IMR-90 (cell line): ENCODE data around the gene LYSMD3. TPM values are rescaled to one million over a fixed set of nuclear protein-coding genes. Genes with fewer than 3 reads are reported as not detected.

Experiments used
- ATAC-seq: fragments of 200-7000 bp; cut with Tn5 transposase; 2 replicates; pipeline ENCODE4 v1.9.1; 2020; ENCODE audit warnings: low read depth, mild to moderate bottlenecking, moderate library complexity
- BruUV-seq: library from RNA; stranded (reverse); fragments of 400-500 nt; replicated peaks from 2 replicates; lab custom pipeline; 2021; lab: Mats Ljungman, UMichigan
- CTCF ChIA-PET: fragments of 300-600 bp; formaldehyde crosslinking; extraction: SDS; loops from one replicate; lab custom pipeline; 2021; ENCODE audit warnings: antibody characterized with exemption; lab: Yijun Ruan, JAX
- POLR2A ChIA-PET: fragments of 300-600 bp; sonication (Branson Sonifier 250); formaldehyde crosslinking; loops from one replicate; lab custom pipeline; 2022; ENCODE audit warnings: antibody characterized with exemption; ENCODE audit not compliant: unreplicated experiment; lab: Charles Lee
- DNase-seq: peaks from one replicate; pipeline ENCODE4 v3.0.0; 2013
- H2AFZ ChIP-seq: replicated peaks from 2 replicates; pipeline ENCODE3; 2013; ENCODE audit warnings: low read length, mild to moderate bottlenecking; ENCODE audit not compliant: poor library complexity
- H2AK5ac ChIP-seq: 2 replicates; pipeline ENCODE4 v1.6.1; 2013; ENCODE audit warnings: low read depth, low read length, inconsistent platforms
- H2AK9ac ChIP-seq: replicated peaks from 2 replicates; pipeline ENCODE3; 2013; ENCODE audit warnings: mild to moderate bottlenecking, low read depth, low read length, moderate library complexity; ENCODE audit not compliant: poor library complexity
- H2BK120ac ChIP-seq: 2 replicates; pipeline ENCODE4 v1.6.1; 2013; ENCODE audit warnings: low read depth, low read length, inconsistent platforms
- H2BK15ac ChIP-seq: 3 replicates; pipeline ENCODE4 v1.6.1; 2013; ENCODE audit warnings: low read depth, low read length, inconsistent platforms
- H2BK20ac ChIP-seq: 2 replicates; pipeline ENCODE4 v1.6.1; 2013; ENCODE audit warnings: low read depth, mild to moderate bottlenecking, inconsistent platforms, low read length, moderate library complexity
- H2BK5ac ChIP-seq: 2 replicates; pipeline ENCODE4 v1.6.1; 2013; ENCODE audit warnings: mild to moderate bottlenecking, low read depth, low read length, inconsistent platforms; ENCODE audit not compliant: poor library complexity, severe bottlenecking
- H3K14ac ChIP-seq: replicated peaks from 2 replicates; pipeline ENCODE4 v1.6.1; 2013; ENCODE audit warnings: low read depth, low read length, inconsistent platforms
- H3K18ac ChIP-seq: 2 replicates; pipeline ENCODE4 v1.6.1; 2013; ENCODE audit warnings: low read depth, low read length, control low read depth
- H3K23ac ChIP-seq: 2 replicates; pipeline ENCODE4 v1.6.1; 2013; ENCODE audit warnings: low read depth, low read length, inconsistent platforms
- H3K27ac ChIP-seq: 2 replicates; pipeline ENCODE4 v1.5.1; 2013; ENCODE audit warnings: mild to moderate bottlenecking, control low read depth, low read length; ENCODE audit not compliant: insufficient read depth
- H3K27me3 ChIP-seq: 2 replicates; pipeline ENCODE4 v1.6.1; 2013; ENCODE audit warnings: low read length; ENCODE audit not compliant: control insufficient read depth, insufficient read depth
- H3K36me3 ChIP-seq: 2 replicates; pipeline ENCODE4 v1.6.1; 2013; ENCODE audit warnings: low read length, mixed read lengths; ENCODE audit not compliant: control insufficient read depth, insufficient read depth
- H3K4ac ChIP-seq: 2 replicates; pipeline ENCODE4 v1.6.1; 2013; ENCODE audit warnings: low read depth, low read length, inconsistent platforms
- H3K4me1 ChIP-seq: 2 replicates; pipeline ENCODE4 v1.6.1; 2013; ENCODE audit warnings: low read length, mixed read lengths; ENCODE audit not compliant: control insufficient read depth, insufficient read depth
- H3K4me2 ChIP-seq: 2 replicates; pipeline ENCODE4 v1.6.1; 2013; ENCODE audit warnings: low read depth, mild to moderate bottlenecking, control low read depth, low read length, moderate library complexity
- H3K4me3 ChIP-seq: 2 replicates; pipeline ENCODE4 v1.5.1; 2013; ENCODE audit warnings: low read depth, mild to moderate bottlenecking, control low read depth, low read length, moderate library complexity; ENCODE audit not compliant: insufficient read depth
- H3K56ac ChIP-seq: 2 replicates; pipeline ENCODE4 v1.6.1; 2013; ENCODE audit warnings: low read length, inconsistent platforms; ENCODE audit not compliant: insufficient read depth; ENCODE audit errors: extremely low read depth
- H3K79me1 ChIP-seq, 2 experiments: 2 replicates each; pipeline ENCODE4 v1.6.1; 2013; ENCODE audit warnings: low read length in 2 of 2, inconsistent platforms in 1 of 2, low read depth in 1 of 2
- H3K9ac ChIP-seq: 2 replicates; pipeline ENCODE4 v1.6.1; 2013; ENCODE audit warnings: low read depth, low read length, control low read depth
- H3K9me1 ChIP-seq: 2 replicates; pipeline ENCODE4 v1.6.1; 2013; ENCODE audit warnings: low read length, inconsistent platforms; ENCODE audit not compliant: insufficient read depth
- H3K9me3 ChIP-seq: 2 replicates; pipeline ENCODE4 v1.6.1; 2013; ENCODE audit warnings: low read length; ENCODE audit not compliant: control insufficient read depth, insufficient read depth
- H4K20me1 ChIP-seq: 2 replicates; pipeline ENCODE4 v1.6.1; 2013; ENCODE audit warnings: low read length, inconsistent platforms; ENCODE audit not compliant: insufficient read depth
- H4K5ac ChIP-seq: 2 replicates; pipeline ENCODE4 v1.6.1; 2013; ENCODE audit warnings: mild to moderate bottlenecking, low read depth, low read length, control low read depth
- H4K8ac ChIP-seq, 2 experiments: 2 replicates each; pipeline ENCODE4 v1.6.1; 2013; ENCODE audit warnings: low read depth in 2 of 2, low read length in 2 of 2, control low read depth in 1 of 2, inconsistent platforms in 1 of 2
- H4K91ac ChIP-seq: 2 replicates; pipeline ENCODE4 v1.6.1; 2013; ENCODE audit warnings: low read depth, low read length, inconsistent platforms; ENCODE audit not compliant: insufficient read depth
- BHLHE40 ChIP-seq: fragments of 150-350 bp; IDR thresholded peaks from 2 replicates; pipeline ENCODE4 v1.6.1; 2016; ENCODE audit warnings: mild to moderate bottlenecking, low read depth, low read length
- CHD1 ChIP-seq: IDR thresholded peaks from 2 replicates; pipeline ENCODE4 v1.6.1; 2012; ENCODE audit warnings: low read depth, low read length, improper control_type of control experiment
- MAZ ChIP-seq: IDR thresholded peaks from 2 replicates; pipeline ENCODE4 v1.6.1; 2012; ENCODE audit warnings: low read depth, mild to moderate bottlenecking, low read length, improper control_type of control experiment, moderate library complexity, borderline replicate concordance
- RAD21 ChIP-seq: IDR thresholded peaks from 2 replicates; pipeline ENCODE4 v1.6.1; 2012; ENCODE audit warnings: low read length, improper control_type of control experiment
- WGBS, 2 experiments: methylation state at CpG; one replicate each; pipeline versions ENCODE4 v1.1.5 to v1.1.7; 2013; ENCODE audit warnings: missing lambda C conversion rate in 2 of 2; ENCODE audit not compliant: insufficient read length in 1 of 2; ENCODE audit errors: extremely low coverage in 2 of 2; 5-methylcytosine and 5-hydroxymethylcytosine counted together
- dilution Hi-C: fragments of 300-500 bp; cut with HindIII; formaldehyde crosslinking; loops from one replicate; pipeline ENCODE4 v1.14.3; 2018; ENCODE audit warnings: low sequenced_read_pairs; ENCODE audit not compliant: unreplicated experiment
- in situ Hi-C: fragments of 300-500 bp; cut with MboI; formaldehyde crosslinking; loops from 3 replicates; pipeline ENCODE4 v1.14.3; 2019; ENCODE audit warnings: low sequenced_read_pairs, inconsistent platforms, mixed read lengths
- intact Hi-C: fragments of 100-400 bp; cut with micrococcal nuclease; formaldehyde crosslinking; loops from 2 replicates; pipeline ENCODE4 v1.10.0; 2022
- polyA plus RNA-seq, 3 experiments: library from polyadenylated mRNA; depleted of rRNA; stranded (reverse); fragments of >200 nt; gene quantifications; 2 replicates each; pipeline ENCODE4 v1.2.3, GENCODE V29; 2012; ENCODE audit warnings: low replicate concordance in 1 of 3
- total RNA-seq: library from RNA; depleted of rRNA; stranded (reverse); fragments of >200 nt; gene quantifications from 2 replicates; pipeline ENCODE4 v1.2.3, GENCODE V29; 2012
- TF ChIP-seq, protein P1 (sequence below): conservative IDR thresholded peaks from 2 replicates; pipeline ENCODE4 v1.5.1; 2012; ENCODE audit warnings: mild to moderate bottlenecking, low read depth, low read length, improper control_type of control experiment

The LYSMD3 gene
- total and polyA plus RNA-seq, 2 of the 4 experiments (the other 2 are of a cell fraction): 10.2 to 21.1 TPM

DNA sequence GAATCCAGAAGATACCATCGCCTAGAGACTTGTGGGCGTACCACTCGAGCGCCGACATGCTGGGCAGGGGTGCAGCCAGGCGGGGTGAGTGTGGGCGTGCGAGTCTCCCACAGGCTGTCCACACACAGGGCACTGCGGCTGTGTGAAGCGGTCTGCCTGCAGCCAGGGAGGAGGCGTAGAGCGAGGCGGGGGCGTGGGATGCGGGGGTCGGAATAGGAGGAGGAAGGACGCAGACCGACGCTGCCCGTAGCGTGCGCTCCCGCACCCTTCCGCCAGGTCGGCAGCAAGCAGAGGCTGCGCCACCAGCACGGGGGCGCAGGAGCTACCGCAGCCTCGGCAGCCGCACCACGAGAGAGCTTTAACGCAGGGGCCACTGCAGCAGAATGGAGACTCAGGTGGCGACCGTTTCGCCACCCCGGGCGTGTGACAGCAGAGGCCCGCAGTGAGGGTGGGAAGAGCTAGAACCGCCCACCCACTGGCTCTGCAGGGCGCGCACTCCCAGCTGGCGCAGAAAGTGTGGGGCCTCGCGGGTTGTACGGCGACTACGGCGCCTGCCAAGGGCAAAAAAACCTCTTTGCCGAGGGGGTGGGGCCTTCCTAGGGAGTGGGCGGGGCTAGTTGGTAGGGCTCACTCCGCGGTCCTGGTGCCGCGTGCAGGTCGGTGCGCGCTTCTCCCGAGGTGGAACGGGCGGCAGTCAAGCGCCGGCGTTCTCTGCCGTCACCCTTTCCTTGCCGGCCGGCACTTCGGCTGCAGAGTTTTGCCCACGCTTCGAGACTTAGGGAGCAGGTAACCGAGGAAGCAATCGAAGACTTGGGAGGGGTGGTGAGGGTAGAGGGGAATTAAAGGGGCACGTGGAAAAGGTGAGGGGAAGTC is 54.9 kb downstream of the LYSMD3 start, which contains the start of the genes MBLAC2 and POLR3G:
MBLAC2 (minus strand) TSS at position 537 of the 873 bp plus-strand sequence; CDS start at position 58, 479 bp downstream.
POLR3G (plus strand) TSS at position 630 of the 873 bp plus-strand sequence. CDS start 10,704 bp downstream, outside the sequence.
- H4K8ac ChIP-seq: peak within 1 kb of the TSS; percentile 71 to 77
- TF ChIP-seq BHLHE40 (peak; percentile 11; the same call in 1 of the 2 replicates), CHD1 (no peak; the same call in 1 of the 2 replicates), RAD21 (no peak), MAZ (peak; percentile 45; the same call in 1 of the 2 replicates)
- TF ChIP-seq, protein P1, sequence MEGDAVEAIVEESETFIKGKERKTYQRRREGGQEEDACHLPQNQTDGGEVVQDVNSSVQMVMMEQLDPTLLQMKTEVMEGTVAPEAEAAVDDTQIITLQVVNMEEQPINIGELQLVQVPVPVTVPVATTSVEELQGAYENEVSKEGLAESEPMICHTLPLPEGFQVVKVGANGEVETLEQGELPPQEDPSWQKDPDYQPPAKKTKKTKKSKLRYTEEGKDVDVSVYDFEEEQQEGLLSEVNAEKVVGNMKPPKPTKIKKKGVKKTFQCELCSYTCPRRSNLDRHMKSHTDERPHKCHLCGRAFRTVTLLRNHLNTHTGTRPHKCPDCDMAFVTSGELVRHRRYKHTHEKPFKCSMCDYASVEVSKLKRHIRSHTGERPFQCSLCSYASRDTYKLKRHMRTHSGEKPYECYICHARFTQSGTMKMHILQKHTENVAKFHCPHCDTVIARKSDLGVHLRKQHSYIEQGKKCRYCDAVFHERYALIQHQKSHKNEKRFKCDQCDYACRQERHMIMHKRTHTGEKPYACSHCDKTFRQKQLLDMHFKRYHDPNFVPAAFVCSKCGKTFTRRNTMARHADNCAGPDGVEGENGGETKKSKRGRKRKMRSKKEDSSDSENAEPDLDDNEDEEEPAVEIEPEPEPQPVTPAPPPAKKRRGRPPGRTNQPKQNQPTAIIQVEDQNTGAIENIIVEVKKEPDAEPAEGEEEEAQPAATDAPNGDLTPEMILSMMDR: peak; percentile 41
- H3K4me2 ChIP-seq: peak within 1 kb of the TSS; percentile 95
- H4K20me1 ChIP-seq: no peaks in the 10 kb centered on the region
- in situ Hi-C loops (no loop called here), dilution Hi-C loops (no loop called here), intact Hi-C loops (loop anchor here (1.0 to 5.0 kb wide), 2 partner anchors 56 to 67 kb away; partner anchors contain the start of gene CETN3)
- no peaks in the 10 kb centered on the region for H3K27me3 ChIP-seq
- peak within 1 kb of the TSS; percentile 80 for H3K14ac ChIP-seq
- H2BK120ac ChIP-seq: peak within 1 kb of the TSS; percentile 46
- H3K36me3 ChIP-seq: no peaks in the 10 kb centered on the region
- H2BK5ac ChIP-seq: peak within 1 kb of the TSS; percentile 55
- H3K56ac ChIP-seq: peak within 1 kb of the TSS; percentile 32; the same call in 1 of the 2 replicates
- peak within 1 kb of the TSS; percentile 59 for H3K27ac ChIP-seq
- 0% methylated on average over 21 of the region's 73 CpGs; no CpG with 5 or more reads in 1 of the 2 experiments for WGBS, 2 experiments
- no peak within 1 kb of the TSS; the same call in 1 of the 2 replicates for H2AK5ac ChIP-seq
- H4K5ac ChIP-seq: no peak within 1 kb of the TSS; the same call in 1 of the 2 replicates
- peak within 1 kb of the TSS; percentile 75 for H3K4me3 ChIP-seq
- H4K91ac ChIP-seq: peak within 1 kb of the TSS; percentile 10; the same call in 1 of the 2 replicates
- 0 out of 2 replicates have a peak, but pooled peaks cover 2% of the 10 kb centered on the region for H3K9me1 ChIP-seq
- H3K9me3 ChIP-seq: no peaks in the 10 kb centered on the region
- POLR2A ChIA-PET: interaction anchor here (0.6 to 0.7 kb wide), 3 partner anchors 9 to 1718 kb away, joined by 3 to 4 read pairs (median 3); no protein-coding TSS in a partner anchor
- BruUV-seq: no TSS peak
- CTCF ChIA-PET: interaction anchor here (0.8 kb wide), 1 partner anchor 9 kb away, joined by 5 read pairs; no protein-coding TSS in a partner anchor
- H3K79me1 ChIP-seq: peaks cover 13 to 14% of the 10 kb centered on the region in 2 experiments
- peak within 1 kb of the TSS; percentile 79 for H3K23ac ChIP-seq
- no peak within 1 kb of the TSS for H2BK15ac ChIP-seq
- H2BK20ac ChIP-seq: no peak within 1 kb of the TSS
- H3K18ac ChIP-seq: no peak within 1 kb of the TSS
- H3K9ac ChIP-seq: peak within 1 kb of the TSS; percentile 59
- DNase-seq: peak; percentile 87
- ATAC-seq: peak; percentile 91
- peak within 1 kb of the TSS; percentile 96 for H2AFZ ChIP-seq
- peak within 1 kb of the TSS; percentile 70 for H2AK9ac ChIP-seq
- H3K4me1 ChIP-seq: peaks cover 2% of the 10 kb centered on the region; the same call in 1 of the 2 replicates
- peak within 1 kb of the TSS; percentile 78 for H3K4ac ChIP-seq
